Rectal smooth muscle tissue (tissue), 1 donor: ENCODE measurements around the gene PET117.
"Not testable (repeated sequence)": the region's sequence is repeated elsewhere in the genome, so short reads cannot be mapped to it uniquely, and the experiment has no call there.

Experiments used
- H3K27ac ChIP-seq: one replicate; pipeline ENCODE4 v1.7.0; 2013; ENCODE audit warnings: low read depth, low read length, inconsistent platforms
- H3K27me3 ChIP-seq: one replicate; pipeline ENCODE4 v1.7.0; 2013; ENCODE audit warnings: low read length; ENCODE audit not compliant: control insufficient read depth, insufficient read depth
- H3K36me3 ChIP-seq: one replicate; pipeline ENCODE4 v1.7.0; 2013; ENCODE audit warnings: low read length; ENCODE audit not compliant: control insufficient read depth, insufficient read depth
- H3K4me1 ChIP-seq: one replicate; pipeline ENCODE4 v1.7.0; 2013; ENCODE audit warnings: low read length; ENCODE audit not compliant: control insufficient read depth, insufficient read depth
- H3K4me3 ChIP-seq: one replicate; pipeline ENCODE4 v1.7.0; 2013; ENCODE audit warnings: low read length
- H3K9ac ChIP-seq: one replicate; pipeline ENCODE4 v1.7.0; 2013; ENCODE audit warnings: low read length

PET117 gene, protein sequence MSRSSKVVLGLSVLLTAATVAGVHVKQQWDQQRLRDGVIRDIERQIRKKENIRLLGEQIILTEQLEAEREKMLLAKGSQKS

DNA sequence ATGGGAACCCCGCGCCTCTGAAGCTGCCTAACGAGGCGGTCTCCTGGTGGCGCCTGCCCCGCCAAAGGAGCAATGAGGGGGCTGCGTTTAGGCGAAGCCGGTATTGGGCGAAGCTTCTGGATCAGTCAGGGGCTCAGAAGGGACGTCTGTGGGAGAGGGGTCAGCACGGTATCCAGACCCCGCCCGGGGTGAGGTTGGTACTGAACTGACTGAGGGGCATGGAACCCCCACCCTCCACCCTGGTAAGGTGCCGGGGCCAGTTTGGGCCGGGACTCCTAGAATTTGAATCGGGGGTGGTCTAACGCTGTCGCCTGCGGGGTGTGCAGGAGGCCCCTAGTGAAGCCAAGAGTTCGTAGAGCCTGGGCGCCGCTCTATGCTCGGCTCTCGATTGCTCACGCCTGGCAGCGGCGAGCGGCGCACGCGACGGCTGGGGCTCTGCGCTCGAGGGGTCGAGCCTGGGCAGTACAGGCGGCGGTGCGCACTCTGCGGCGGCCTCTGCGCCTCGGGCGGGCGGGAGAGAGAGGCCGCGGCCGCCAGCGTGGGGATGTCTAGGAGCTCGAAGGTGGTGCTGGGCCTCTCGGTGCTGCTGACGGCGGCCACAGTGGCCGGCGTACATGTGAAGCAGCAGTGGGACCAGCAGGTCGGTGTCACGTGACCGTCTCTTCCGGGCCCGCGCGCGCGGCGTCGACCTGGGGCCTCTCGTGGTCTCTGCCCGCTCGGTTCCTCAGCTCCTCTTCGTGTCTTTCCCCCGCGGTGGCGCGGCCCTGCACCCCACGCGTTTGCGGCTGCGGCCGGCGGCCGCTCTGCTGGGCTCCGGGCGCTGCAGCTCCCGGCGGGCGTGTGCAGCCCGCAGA, at the start of gene PET117, which contains the start of gene KAT14:
PET117 (plus strand) TSS at position 452 of the 854 bp plus-strand sequence; CDS start at position 545, 93 bp downstream.
KAT14 (plus strand) TSS at position 452 of the 854 bp plus-strand sequence. CDS start 4,798 bp downstream, outside the sequence.
- H3K27me3 ChIP-seq: no peaks in the 10 kb centered on the region
- H3K27ac ChIP-seq: peak within 1 kb of the TSS; percentile 86
- peaks cover 4% of the 10 kb centered on the region for H3K36me3 ChIP-seq
- H3K9ac ChIP-seq: peak within 1 kb of the TSS; percentile 88
- H3K4me1 ChIP-seq: peaks cover 11% of the 10 kb centered on the region
- H3K4me3 ChIP-seq: peak within 1 kb of the TSS; percentile 98

DNA sequence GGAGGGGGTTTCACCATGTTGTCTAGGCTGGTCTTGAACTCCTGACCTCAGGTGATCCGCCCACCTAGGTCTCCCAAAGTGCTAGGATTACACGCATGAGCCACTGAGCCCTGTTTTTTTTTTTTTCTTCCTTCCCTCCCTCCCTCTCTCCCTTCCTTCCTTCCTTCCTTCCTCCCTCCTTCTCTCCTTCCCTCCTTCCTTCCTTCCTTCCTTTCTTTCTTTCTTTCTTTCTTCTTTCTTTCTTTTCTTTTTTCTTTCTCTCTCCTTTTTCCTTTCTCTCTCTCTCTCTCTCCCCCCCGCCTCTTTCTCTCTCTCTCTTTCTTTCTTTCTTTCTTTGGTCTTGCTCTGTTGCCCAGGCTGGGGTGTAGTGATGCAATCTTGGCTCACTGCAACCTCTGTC, 49.4 kb upstream of the PET117 start:
- H3K4me3 ChIP-seq, H3K4me1 ChIP-seq: not testable (repeated sequence)

DNA sequence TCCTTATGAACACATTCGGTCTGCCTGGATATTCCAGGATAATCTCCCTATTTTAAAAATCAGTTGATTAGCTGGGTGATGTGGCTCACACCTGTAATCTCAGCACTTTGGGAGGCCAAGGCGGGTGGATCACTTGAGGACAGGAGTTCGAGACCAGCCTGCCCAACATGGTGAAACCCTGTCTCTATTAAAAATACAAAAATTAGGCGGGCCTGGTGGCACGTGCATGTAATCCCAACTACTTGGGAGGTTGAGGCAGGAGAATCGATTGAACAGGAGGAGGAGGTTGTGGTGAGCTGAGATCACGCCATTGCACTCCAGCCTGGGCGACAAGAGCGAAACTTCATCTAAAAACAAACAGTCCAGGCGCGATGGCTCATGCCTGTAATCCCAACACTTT, 48.8 kb upstream of the PET117 start:
- H3K9ac ChIP-seq, H3K4me1 ChIP-seq, H3K4me3 ChIP-seq, H3K27ac ChIP-seq, H3K27me3 ChIP-seq, H3K36me3 ChIP-seq: not testable (repeated sequence)

More for the DNA sequence above, 49.4 kb upstream of the PET117 start:
- not testable (repeated sequence) for H3K27ac ChIP-seq, H3K27me3 ChIP-seq, H3K36me3 ChIP-seq, H3K9ac ChIP-seq

DNA sequence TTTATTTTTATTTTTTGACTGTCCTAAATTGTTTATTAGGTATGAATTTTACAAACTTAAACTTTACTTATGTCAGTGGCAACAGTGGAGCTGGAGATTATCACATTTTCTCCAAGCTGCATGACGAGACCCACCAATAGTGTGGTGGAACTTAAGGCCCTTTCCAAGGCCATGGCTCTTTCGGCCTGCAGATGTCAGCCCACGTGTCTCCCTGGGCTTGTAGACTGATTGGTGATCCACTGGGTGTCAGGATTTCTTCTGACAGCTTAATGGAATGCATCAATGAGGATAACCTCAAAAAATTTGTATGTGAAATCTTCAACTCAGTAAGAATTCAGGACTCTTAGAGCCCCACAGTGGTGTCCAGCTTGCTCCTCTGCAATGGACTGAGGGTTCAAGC, 47.6 kb upstream of the PET117 start:
- no peak overlapping the region for H3K4me3 ChIP-seq
- H3K27me3 ChIP-seq: no peaks in the 10 kb centered on the region
- H3K27ac ChIP-seq: no peak overlapping the region
- no peaks in the 10 kb centered on the region for H3K36me3 ChIP-seq
- H3K9ac ChIP-seq: no peak overlapping the region
- no peaks in the 10 kb centered on the region for H3K4me1 ChIP-seq

DNA sequence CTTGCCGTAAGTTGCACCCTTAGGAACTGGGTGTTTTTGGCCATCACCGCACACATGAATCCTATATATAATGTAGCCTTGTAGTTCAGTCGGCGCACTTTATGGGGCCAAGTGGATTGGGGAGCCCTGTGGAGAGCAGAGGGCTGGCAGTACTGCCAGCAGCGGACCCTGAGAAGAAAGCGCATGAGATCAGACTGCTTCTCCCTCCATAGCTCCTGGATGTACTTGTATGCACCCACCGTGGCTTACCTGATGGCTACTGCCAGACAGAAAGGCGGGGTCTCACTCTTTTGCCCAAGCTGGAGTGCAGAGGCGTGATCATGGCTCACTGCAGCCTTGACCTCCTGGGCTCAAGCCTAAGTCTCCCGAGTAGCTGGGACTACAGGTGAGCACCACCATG, 47.2 kb upstream of the PET117 start:
- Histone ChIP-seq H3K4me3 (no peak overlapping the region), H3K4me1 (no peaks in the 10 kb centered on the region), H3K9ac (no peak overlapping the region), H3K27ac (no peak overlapping the region), H3K36me3 (no peaks in the 10 kb centered on the region), H3K27me3 (no peaks in the 10 kb centered on the region)

DNA sequence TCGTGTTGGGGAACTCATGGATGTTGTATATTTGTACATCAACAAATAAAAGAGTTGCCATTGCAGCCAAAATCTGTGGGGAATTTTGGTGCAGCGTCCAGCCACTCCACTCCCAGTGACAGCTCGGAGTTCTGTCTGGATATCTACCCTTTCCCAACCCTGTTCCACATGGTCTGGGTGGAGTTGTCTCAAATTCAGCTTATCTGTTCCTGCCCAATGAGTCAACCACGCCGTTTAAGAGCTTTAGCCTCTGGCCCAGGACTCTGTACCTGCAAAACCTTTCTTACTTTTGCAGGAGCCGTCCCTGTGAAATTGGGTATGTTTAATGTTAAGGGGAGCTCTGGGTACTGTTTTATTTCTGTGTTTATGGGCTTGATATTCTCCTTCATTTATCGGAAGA, 46.0 kb upstream of the PET117 start:
- no peaks in the 10 kb centered on the region for H3K27me3 ChIP-seq

DNA sequence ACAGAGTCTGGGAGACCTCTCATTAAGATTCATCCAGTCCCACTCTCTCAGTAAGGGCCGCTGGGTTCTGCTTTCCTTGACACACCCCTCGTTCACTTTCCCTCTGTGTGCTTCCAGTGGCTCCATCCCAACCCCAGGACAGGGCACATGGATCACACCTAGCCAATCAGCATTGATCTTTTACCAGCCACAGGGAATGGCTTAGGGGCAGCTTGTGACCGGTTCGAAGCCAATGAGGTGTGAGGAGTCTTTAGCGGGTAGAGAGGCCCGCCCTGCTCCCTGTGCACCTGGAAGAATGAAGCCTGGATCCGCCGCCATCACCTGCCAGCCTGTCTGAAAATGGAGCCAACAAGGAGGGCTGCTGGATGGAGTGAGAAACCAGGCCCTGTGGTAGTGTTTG, 44.8 kb upstream of the PET117 start:
- no peaks in the 10 kb centered on the region for H3K27me3 ChIP-seq
- no peaks in the 10 kb centered on the region for H3K36me3 ChIP-seq
- no peaks in the 10 kb centered on the region for H3K4me1 ChIP-seq
- H3K9ac ChIP-seq: no peak overlapping the region
- H3K4me3 ChIP-seq: no peak overlapping the region
- H3K27ac ChIP-seq: no peak overlapping the region

More for the DNA sequence above, 46.0 kb upstream of the PET117 start:
- Histone ChIP-seq H3K36me3 (no peaks in the 10 kb centered on the region), H3K4me1 (no peaks in the 10 kb centered on the region), H3K27ac (no peak overlapping the region), H3K9ac (no peak overlapping the region), H3K4me3 (no peak overlapping the region)

DNA sequence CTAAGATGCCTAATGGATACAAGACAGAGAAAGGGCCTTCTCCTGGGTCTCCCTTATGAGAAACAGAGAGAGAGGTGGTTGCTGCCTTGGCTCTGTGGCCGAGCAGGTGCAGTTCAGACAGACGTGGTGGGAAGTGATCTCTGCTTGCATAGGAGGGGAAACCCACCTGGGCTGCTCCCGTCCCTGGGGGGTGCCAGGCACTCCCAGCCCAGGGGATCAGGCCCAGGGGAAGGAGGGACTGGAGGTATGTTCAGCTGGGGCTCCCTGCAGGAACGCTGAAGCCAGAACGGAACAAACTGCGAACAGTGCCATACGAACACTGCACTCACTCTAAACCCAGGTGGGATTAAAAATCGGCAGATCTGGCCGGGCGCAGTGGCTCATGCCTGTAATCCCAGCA, 44.3 kb upstream of the PET117 start:
- H3K4me3 ChIP-seq: no peak overlapping the region
- H3K9ac ChIP-seq: no peak overlapping the region
- no peaks in the 10 kb centered on the region for H3K27me3 ChIP-seq
- H3K4me1 ChIP-seq: no peaks in the 10 kb centered on the region
- H3K36me3 ChIP-seq: no peaks in the 10 kb centered on the region
- H3K27ac ChIP-seq: no peak overlapping the region

DNA sequence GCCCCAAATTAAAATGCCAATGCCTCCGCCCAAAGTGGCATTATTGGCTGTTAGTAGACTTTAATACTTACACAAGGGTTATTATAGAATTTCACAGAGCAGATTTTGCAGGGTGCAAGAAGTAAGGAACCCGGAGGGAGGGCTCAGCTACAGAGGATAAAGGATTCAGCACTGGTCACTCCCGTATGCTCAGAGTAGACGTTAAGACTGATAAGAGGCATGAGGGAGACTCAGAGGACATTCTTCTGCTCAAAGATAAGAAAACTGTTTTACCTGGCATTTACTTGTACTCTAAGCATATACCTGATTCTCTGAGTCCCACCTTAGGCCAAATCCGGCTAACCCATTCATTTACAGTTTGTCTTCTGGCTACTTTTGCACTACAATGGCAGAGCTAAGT, 43.5 kb upstream of the PET117 start:
- Histone ChIP-seq H3K27ac (no peak overlapping the region), H3K9ac (no peak overlapping the region), H3K36me3 (no peaks in the 10 kb centered on the region), H3K27me3 (no peaks in the 10 kb centered on the region), H3K4me1 (no peaks in the 10 kb centered on the region), H3K4me3 (no peak overlapping the region)

DNA sequence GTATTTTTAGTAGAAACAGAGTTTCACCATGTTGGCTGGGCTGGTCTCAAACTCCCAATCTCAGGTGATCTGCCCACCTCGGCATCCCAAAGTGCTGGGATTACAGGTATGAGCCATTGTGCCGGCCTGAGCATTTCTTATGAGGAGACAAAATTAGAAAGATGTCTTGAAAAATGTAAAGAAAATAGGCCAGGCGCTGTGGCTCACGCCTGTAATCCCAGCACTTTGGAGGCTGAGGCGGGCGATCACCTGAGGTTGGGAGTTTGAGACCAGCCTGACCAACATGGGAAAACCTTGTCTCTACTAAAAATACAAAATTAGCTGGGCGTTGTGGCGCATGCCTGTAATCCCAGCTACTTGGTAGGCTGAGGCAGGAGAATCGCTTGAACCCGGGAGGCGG, 37.1 kb upstream of the PET117 start:
- H3K27me3 ChIP-seq, H3K4me3 ChIP-seq, H3K4me1 ChIP-seq, H3K9ac ChIP-seq, H3K27ac ChIP-seq, H3K36me3 ChIP-seq: not testable (repeated sequence)

DNA sequence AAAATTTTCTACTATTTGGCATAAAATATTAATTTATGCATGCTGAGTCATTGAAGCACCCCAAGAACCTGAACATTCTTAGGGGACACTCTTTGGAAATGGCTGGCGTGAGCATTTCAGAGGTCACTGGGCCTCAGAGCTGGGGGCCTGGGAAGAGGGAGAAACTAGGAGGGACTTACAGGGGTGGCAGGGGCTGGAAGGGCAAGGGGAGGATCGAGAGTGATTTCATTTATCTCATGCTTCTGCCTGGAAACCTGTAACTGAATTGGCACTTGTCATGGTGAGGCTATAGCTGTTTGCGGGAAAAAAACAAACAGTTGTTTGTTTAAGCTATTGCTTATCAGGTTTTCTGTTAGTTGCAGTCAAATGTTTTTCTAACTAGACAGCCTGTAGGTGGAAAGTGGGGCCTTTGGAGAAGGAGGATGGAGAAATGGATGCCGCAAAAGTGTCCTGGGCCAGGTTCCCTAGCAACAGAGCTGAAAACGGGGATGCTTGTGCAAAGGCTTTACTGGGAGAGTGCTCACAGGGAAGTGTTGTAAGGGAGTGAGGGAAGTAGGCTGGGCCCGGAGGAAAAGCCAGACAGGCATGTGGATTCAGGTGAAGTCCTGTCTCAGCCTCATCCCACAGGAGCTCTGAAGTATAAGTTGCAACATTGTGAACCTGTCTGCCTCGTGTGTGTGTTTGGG, 36.4 kb upstream of the PET117 start:
- H3K4me1 ChIP-seq: no peaks in the 10 kb centered on the region
- H3K9ac ChIP-seq: no peak overlapping the region
- no peaks in the 10 kb centered on the region for H3K36me3 ChIP-seq
- H3K27me3 ChIP-seq: no peaks in the 10 kb centered on the region
- no peak overlapping the region for H3K4me3 ChIP-seq
- no peak overlapping the region for H3K27ac ChIP-seq

DNA sequence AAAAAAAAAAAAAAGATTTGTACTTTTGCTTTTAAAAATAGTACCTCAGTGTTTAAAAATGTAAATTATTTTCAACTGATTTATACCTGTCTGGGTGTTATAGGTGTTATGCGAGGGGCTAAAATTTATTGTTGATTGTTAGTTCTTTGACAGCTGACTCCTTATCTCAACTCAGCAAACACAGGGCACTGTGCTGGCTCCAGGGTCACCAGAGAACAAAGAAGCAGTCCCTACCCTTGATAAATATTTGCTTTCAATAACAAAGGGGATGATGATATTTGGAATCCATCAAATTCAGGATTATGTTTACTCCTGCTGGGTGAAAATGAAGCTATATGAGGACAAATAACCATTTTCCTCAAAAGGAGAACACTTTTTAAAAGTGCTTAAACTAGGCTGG, 34.2 kb upstream of the PET117 start:
- H3K4me1 ChIP-seq: no peaks in the 10 kb centered on the region
- H3K27ac ChIP-seq: no peak overlapping the region
- H3K9ac ChIP-seq: no peak overlapping the region
- H3K36me3 ChIP-seq: no peaks in the 10 kb centered on the region
- H3K4me3 ChIP-seq: no peak overlapping the region
- H3K27me3 ChIP-seq: no peaks in the 10 kb centered on the region
